SK-N-SH (cell line): ENCODE data around the gene RAMP1. TPM values are rescaled to one million over a fixed set of nuclear protein-coding genes. Genes with fewer than 3 reads are reported as not detected.

Source experiments
- CTCF ChIA-PET: fragments of 300-600, 350-600 bp; formaldehyde crosslinking; extraction: SDS; loops from one replicate; lab custom pipeline; 2021; lab: Yijun Ruan, JAX
- POLR2A ChIA-PET: fragments of 350-600 bp; sonication (Branson Sonifier 250); formaldehyde crosslinking; extraction: SDS; loops from one replicate; lab custom pipeline; 2020; ENCODE audit warnings: antibody characterized with exemption, inconsistent platforms; lab: Yijun Ruan, JAX
- DNase-seq: peaks from one replicate; pipeline ENCODE4 v3.0.0; 2012
- H2AFZ ChIP-seq: fragments of 200-600 bp; sonication (generic); 2 replicates; pipeline ENCODE4 v1.8.1; 2016; ENCODE audit warnings: antibody characterized with exemption, mild to moderate bottlenecking, low read depth
- H3F3A ChIP-seq: fragments of 200-600 bp; sonication (generic); replicated peaks from 2 replicates; pipeline ENCODE3; 2016; ENCODE audit warnings: antibody characterized with exemption, mild to moderate bottlenecking; ENCODE audit not compliant: insufficient read depth
- H3K27ac ChIP-seq, 2 experiments: fragments of 200-500 bp in 1 of 2; fragments of 200-600 bp in 1 of 2; sonication (Bioruptor generic) in 1 of 2; sonication (generic), shearing (Covaris generic) in 1 of 2; 2 replicates each; pipeline versions ENCODE4 v1.5.1 to v1.6.1; 2014 to 2016; ENCODE audit warnings: low read depth in 2 of 2, inconsistent platforms in 1 of 2, low read length in 1 of 2, mild to moderate bottlenecking in 1 of 2, mixed read lengths in 1 of 2
- H3K27me3 ChIP-seq: fragments of 200-600 bp; sonication (generic), shearing (Covaris generic); 2 replicates; pipeline ENCODE4 v1.6.1; 2016; ENCODE audit warnings: mixed run types; ENCODE audit not compliant: insufficient read depth
- H3K36me3 ChIP-seq, 2 experiments: fragments of 200-500 bp in 1 of 2; fragments of 200-600 bp in 1 of 2; sonication (Bioruptor generic) in 1 of 2; sonication (generic) in 1 of 2; replicated peaks in 1 of 2; 2 replicates each; pipeline versions ENCODE3 to v1.5.1; 2014 to 2016; ENCODE audit warnings: low read length in 1 of 2, mild to moderate bottlenecking in 1 of 2; ENCODE audit not compliant: insufficient read depth in 2 of 2, control insufficient read depth in 1 of 2
- H3K4me1 ChIP-seq, 2 experiments: fragments of 200-500 bp in 1 of 2; fragments of 200-600 bp in 1 of 2; sonication (Bioruptor generic) in 1 of 2; sonication (generic), shearing (Covaris generic) in 1 of 2; 2 replicates each; pipeline versions ENCODE4 v1.5.1 to v1.6.1; 2014 to 2016; ENCODE audit warnings: low read depth in 1 of 2, low read length in 1 of 2, mixed run types in 1 of 2; ENCODE audit not compliant: insufficient read depth in 2 of 2, control insufficient read depth in 1 of 2
- H3K4me2 ChIP-seq: fragments of 200-600 bp; sonication (generic), shearing (Covaris generic); 2 replicates; pipeline ENCODE4 v1.6.1; 2017; ENCODE audit warnings: mixed run types
- H3K4me3 ChIP-seq, 2 experiments: fragments of 200-500 bp in 1 of 2; fragments of 200-600 bp in 1 of 2; sonication (Bioruptor generic) in 1 of 2; sonication (generic), shearing (Covaris generic) in 1 of 2; 2 replicates each; pipeline versions ENCODE4 v1.5.1 to v1.8.1; 2014 to 2016; ENCODE audit warnings: low read depth in 2 of 2, inconsistent platforms in 1 of 2, low read length in 1 of 2, mild to moderate bottlenecking in 1 of 2, mixed read lengths in 1 of 2, moderate library complexity in 1 of 2
- H3K79me2 ChIP-seq: fragments of 200-600 bp; sonication (generic); 2 replicates; pipeline ENCODE4 v1.8.1; 2017; ENCODE audit warnings: mild to moderate bottlenecking; ENCODE audit not compliant: insufficient read depth
- H3K9ac ChIP-seq: fragments of 200-600 bp; sonication (generic); 2 replicates; pipeline ENCODE4 v1.6.1; 2017; ENCODE audit warnings: mixed run types
- H3K9me2 ChIP-seq: fragments of 200-600 bp; sonication (generic); 2 replicates; pipeline ENCODE4 v1.6.1; 2017; ENCODE audit warnings: mixed run types
- H3K9me3 ChIP-seq: fragments of 200-600 bp; sonication (generic); 2 replicates; pipeline ENCODE4 v1.6.1; 2017; ENCODE audit warnings: mixed run types, mild to moderate bottlenecking, moderate library complexity
- H4K20me1 ChIP-seq: fragments of 200-600 bp; sonication (generic); 2 replicates; pipeline ENCODE4 v1.6.1; 2017; ENCODE audit warnings: mild to moderate bottlenecking, mixed run types; ENCODE audit not compliant: insufficient read depth
- ELF1 ChIP-seq: IDR thresholded peaks from 2 replicates; pipeline ENCODE4 v1.4.0; 2012
- FOSL2 ChIP-seq: IDR thresholded peaks from 2 replicates; pipeline ENCODE4 v1.4.0; 2012; ENCODE audit warnings: low read depth, mild to moderate bottlenecking, moderate library complexity, borderline replicate concordance
- FOXJ3 ChIP-seq: sonication (generic); formaldehyde crosslinking; IDR thresholded peaks from 2 replicates; pipeline ENCODE4 v1.5.1; 2020; ENCODE audit warnings: mild to moderate bottlenecking, missing genetic modification reagents
- GATA2 ChIP-seq: sonication (generic); formaldehyde crosslinking; IDR thresholded peaks from 2 replicates; pipeline ENCODE4 v1.5.0; 2020; ENCODE audit warnings: mild to moderate bottlenecking, missing genetic modification reagents
- JUND ChIP-seq: IDR thresholded peaks from 2 replicates; pipeline ENCODE4 v1.4.0; 2012
- MXI1 ChIP-seq: IDR thresholded peaks from 2 replicates; pipeline ENCODE4 v1.6.1; 2012; ENCODE audit warnings: mild to moderate bottlenecking, low read depth, low read length, improper control_type of control experiment
- NRF1 ChIP-seq: IDR thresholded peaks from 2 replicates; pipeline ENCODE4 v1.6.1; 2012; ENCODE audit warnings: low read depth, mild to moderate bottlenecking, low read length
- POLR2AphosphoS5 ChIP-seq: IDR thresholded peaks from 2 replicates; pipeline ENCODE4 v1.6.1; 2012; ENCODE audit warnings: low read depth, low read length
- RCOR1 ChIP-seq: fragments of 150-350 bp; IDR thresholded peaks from 2 replicates; pipeline ENCODE4 v1.6.1; 2017; ENCODE audit warnings: antibody characterized with exemption, low read length
- RFX5 ChIP-seq: IDR thresholded peaks from 2 replicates; pipeline ENCODE4 v1.6.1; 2012; ENCODE audit warnings: mild to moderate bottlenecking, improper control_type of control experiment, low read length
- SIN3A ChIP-seq: IDR thresholded peaks from 2 replicates; pipeline ENCODE4 v1.6.1; 2012; ENCODE audit warnings: low read depth, mild to moderate bottlenecking, low read length, moderate library complexity, borderline replicate concordance
- TAF1 ChIP-seq: IDR thresholded peaks from 2 replicates; pipeline ENCODE4 v1.6.1; 2012; ENCODE audit warnings: low read depth, mild to moderate bottlenecking, low read length, moderate library complexity, borderline replicate concordance
- TCF12 ChIP-seq: IDR thresholded peaks from 2 replicates; pipeline ENCODE4 v1.4.0; 2012
- YY1 ChIP-seq: IDR thresholded peaks from 2 replicates; pipeline ENCODE4 v1.4.0; 2012; ENCODE audit warnings: low read depth, mild to moderate bottlenecking
- WGBS: methylation state at CpG from one replicate; pipeline ENCODE4 v1.1.6; 2017; ENCODE audit warnings: low lambda C conversion rate; 5-methylcytosine and 5-hydroxymethylcytosine counted together
- polyA plus RNA-seq, 3 experiments: library from polyadenylated mRNA; depleted of rRNA; stranded (reverse); fragments of >200 nt; gene quantifications; 2 replicates each; pipeline ENCODE4 v1.2.3, GENCODE V29; 2012
- TF ChIP-seq, protein P1 (sequence below): fragments of 150-350 bp; IDR thresholded peaks from 2 replicates; pipeline ENCODE4 v1.6.1; 2016; ENCODE audit warnings: mild to moderate bottlenecking, low read depth, low read length
- TF ChIP-seq, protein P2 (sequence below): IDR thresholded peaks from 2 replicates; pipeline ENCODE4 v1.4.0; 2012; ENCODE audit warnings: low read depth
- TF ChIP-seq, protein P3 (sequence below): IDR thresholded peaks from 2 replicates; pipeline ENCODE4 v1.4.0; 2012; ENCODE audit warnings: low read depth, borderline replicate concordance

The RAMP1 gene
- polyA plus RNA-seq, 1 of the 3 experiments (the other 2 are of a cell fraction) = 27.9 TPM

DNA sequence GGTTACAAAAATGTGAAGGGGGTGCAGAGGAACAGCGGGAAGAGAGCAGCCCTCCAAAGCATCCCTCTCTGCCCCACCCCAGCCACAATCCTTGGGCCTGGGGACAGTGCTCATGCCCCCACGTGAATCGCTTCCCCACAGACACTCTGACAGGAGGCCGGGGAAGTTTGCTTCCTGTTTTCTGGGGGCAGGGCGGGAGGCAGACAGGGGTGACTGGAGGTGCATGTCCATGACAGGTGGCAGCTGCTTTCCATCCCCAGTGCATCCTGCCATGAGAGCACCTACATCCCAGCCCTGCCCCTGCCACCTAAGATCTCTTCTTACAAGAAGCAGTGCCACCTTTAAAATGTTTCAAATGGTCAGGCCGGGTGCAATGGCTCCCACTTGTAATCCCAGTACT is 60.2 kb downstream of the RAMP1 start:
- 93% methylated on average over 5 of the region's 6 CpGs for WGBS
- Histone ChIP-seq H3K4me1 (peaks cover 0 to 33% of the 10 kb centered on the region in 2 experiments; a peak in 2 of 4 replicates), H4K20me1 (no peaks in the 10 kb centered on the region), H3K9ac (no peak overlapping the region), H3K9me2 (no peaks in the 10 kb centered on the region), H3K79me2 (no peaks in the 10 kb centered on the region), H3K4me3 (no peak overlapping the region), H3K36me3 (no peaks in the 10 kb centered on the region), H3K27me3 (no peaks in the 10 kb centered on the region), H3K9me3 (no peaks in the 10 kb centered on the region), H2AFZ (no peak overlapping the region), H3F3A (no peaks in the 10 kb centered on the region), H3K4me2 (no peak overlapping the region), H3K27ac (no peak overlapping the region)
- DNase-seq = no peak
- CTCF ChIA-PET = interaction anchor here (0.9 kb wide), 1 partner anchor 30 kb away, joined by 3 read pairs; no protein-coding TSS in a partner anchor
- POLR2A ChIA-PET = interaction anchor here (1.1 kb wide), 1 partner anchor 35 kb away, joined by 3 read pairs; no protein-coding TSS in a partner anchor
- TF ChIP-seq, protein P1, sequence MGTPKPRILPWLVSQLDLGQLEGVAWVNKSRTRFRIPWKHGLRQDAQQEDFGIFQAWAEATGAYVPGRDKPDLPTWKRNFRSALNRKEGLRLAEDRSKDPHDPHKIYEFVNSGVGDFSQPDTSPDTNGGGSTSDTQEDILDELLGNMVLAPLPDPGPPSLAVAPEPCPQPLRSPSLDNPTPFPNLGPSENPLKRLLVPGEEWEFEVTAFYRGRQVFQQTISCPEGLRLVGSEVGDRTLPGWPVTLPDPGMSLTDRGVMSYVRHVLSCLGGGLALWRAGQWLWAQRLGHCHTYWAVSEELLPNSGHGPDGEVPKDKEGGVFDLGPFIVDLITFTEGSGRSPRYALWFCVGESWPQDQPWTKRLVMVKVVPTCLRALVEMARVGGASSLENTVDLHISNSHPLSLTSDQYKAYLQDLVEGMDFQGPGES = no peak
- no peak for TF ChIP-seq FOXJ3 (CRISPR knock-in tag)
- no peak for TF ChIP-seq NRF1
- TF ChIP-seq, protein P2, sequence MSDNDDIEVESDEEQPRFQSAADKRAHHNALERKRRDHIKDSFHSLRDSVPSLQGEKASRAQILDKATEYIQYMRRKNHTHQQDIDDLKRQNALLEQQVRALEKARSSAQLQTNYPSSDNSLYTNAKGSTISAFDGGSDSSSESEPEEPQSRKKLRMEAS = no peak
- TF ChIP-seq JUND = no peak
- TF ChIP-seq POLR2AphosphoS5 = no peak

DNA sequence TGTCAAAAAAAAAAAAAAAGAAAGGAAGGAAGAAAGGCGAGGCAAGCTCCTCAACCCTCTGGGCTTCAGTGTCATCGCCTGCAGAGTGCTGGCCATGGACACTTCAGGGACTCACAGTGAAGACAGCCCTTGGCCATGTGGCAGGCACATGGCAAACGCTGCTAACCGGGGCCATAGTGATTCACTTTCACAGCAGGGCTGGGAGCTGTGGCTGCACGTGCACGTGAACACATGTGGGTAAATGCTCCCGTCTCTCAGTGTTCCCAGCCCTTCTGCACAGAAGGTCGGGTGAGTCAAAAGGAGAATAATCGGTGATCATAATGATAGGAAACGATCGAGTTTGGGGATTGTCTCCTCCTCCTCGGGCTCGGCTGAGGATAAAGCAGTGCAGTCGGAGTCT is 61.2 kb downstream of the RAMP1 start:
- Histone ChIP-seq H3K9me2 (no peaks in the 10 kb centered on the region), H3K9ac (no peak overlapping the region), H3K79me2 (no peaks in the 10 kb centered on the region), H3K4me1 (peaks cover 0 to 29% of the 10 kb centered on the region in 2 experiments; a peak in 2 of 4 replicates), H3K4me2 (no peak overlapping the region), H4K20me1 (no peaks in the 10 kb centered on the region), H3F3A (no peaks in the 10 kb centered on the region), H3K27ac (no peak overlapping the region), H3K36me3 (no peaks in the 10 kb centered on the region), H3K9me3 (no peaks in the 10 kb centered on the region), H2AFZ (no peak overlapping the region), H3K4me3 (no peak overlapping the region), H3K27me3 (no peaks in the 10 kb centered on the region)
- no peak for DNase-seq
- ChIA-PET POLR2A (no interaction called here), CTCF (interaction anchor here (1.0 kb wide), 1 partner anchor 54 kb away, joined by 3 read pairs; no protein-coding TSS in a partner anchor)
- 90% methylated on average over 14 of the region's 14 CpGs for WGBS
- TF ChIP-seq RFX5 = no peak
- peak; percentile 40; the same call in 1 of the 2 replicates for TF ChIP-seq MXI1

DNA sequence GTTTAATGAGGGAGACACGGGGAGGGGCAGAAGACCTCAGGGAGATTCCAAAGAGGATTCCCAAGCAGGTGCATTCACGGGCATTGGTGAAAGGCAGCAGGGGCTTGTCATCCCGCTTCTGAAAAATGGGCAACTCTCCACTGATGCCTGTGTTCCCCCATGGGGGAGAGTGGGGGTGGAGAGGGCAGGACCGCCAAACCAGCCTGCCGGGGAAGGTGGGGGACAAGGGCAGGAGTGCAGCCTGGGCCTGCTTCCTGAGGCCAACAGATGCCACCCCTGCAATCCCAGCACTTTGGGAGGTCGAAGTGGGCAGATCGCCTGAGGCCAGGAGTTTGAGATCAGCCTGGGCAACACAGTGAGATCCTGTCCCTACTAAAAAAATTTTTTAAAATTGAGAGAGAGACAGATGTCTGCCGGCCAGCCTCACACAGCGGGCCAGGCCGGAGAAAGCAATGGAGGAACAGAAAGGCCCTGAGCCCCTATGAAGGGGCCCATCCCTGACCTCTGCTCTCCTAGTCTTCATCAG is 62.6 kb downstream of the RAMP1 start:
- H2AFZ ChIP-seq = no peak overlapping the region
- H3K79me2 ChIP-seq = no peaks in the 10 kb centered on the region
- no peaks in the 10 kb centered on the region for H3K9me2 ChIP-seq
- no peak overlapping the region for H3K4me3 ChIP-seq
- H3K9ac ChIP-seq = no peak overlapping the region
- H4K20me1 ChIP-seq = no peaks in the 10 kb centered on the region
- H3K9me3 ChIP-seq = no peaks in the 10 kb centered on the region
- H3K4me1 ChIP-seq = peaks cover 0 to 26% of the 10 kb centered on the region in 2 experiments; a peak in 2 of 4 replicates
- H3F3A ChIP-seq = no peaks in the 10 kb centered on the region
- H3K27ac ChIP-seq = peak overlapping the region in 1 of 2 experiments; percentile 94; a peak in 2 of 4 replicates
- H3K27me3 ChIP-seq = no peaks in the 10 kb centered on the region
- ChIA-PET CTCF (interaction anchor here (1.3 to 6.7 kb wide), 6 partner anchors 10 to 62 kb away, joined by 4 to 71 read pairs (median 8); partner anchors contain the start of gene RAMP1), POLR2A (interaction anchor here (1.3 kb wide), 1 partner anchor 63 kb away, joined by 3 read pairs; the partner anchor contains the start of gene RAMP1)
- H3K36me3 ChIP-seq = no peaks in the 10 kb centered on the region
- no peak for DNase-seq
- no peak overlapping the region for H3K4me2 ChIP-seq
- 95% methylated on average over 9 of the region's 10 CpGs for WGBS
- TF ChIP-seq YY1 (no peak), GATA2 (no peak), SIN3A (no peak), NRF1 (no peak), FOSL2 (no peak), MXI1 (no peak), TCF12 (no peak), ELF1 (no peak), RCOR1 (no peak), RFX5 (no peak), TAF1 (no peak)
- TF ChIP-seq, protein P2 = no peak
- TF ChIP-seq, protein P3, sequence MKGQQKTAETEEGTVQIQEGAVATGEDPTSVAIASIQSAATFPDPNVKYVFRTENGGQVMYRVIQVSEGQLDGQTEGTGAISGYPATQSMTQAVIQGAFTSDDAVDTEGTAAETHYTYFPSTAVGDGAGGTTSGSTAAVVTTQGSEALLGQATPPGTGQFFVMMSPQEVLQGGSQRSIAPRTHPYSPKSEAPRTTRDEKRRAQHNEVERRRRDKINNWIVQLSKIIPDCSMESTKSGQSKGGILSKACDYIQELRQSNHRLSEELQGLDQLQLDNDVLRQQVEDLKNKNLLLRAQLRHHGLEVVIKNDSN = no peak
- TF ChIP-seq, protein P1 = no peak
